C4-2B (cell line): ENCODE measurements around the gene EXOC7.

Experiments
- CTCF ChIP-seq: fragments of 450-650 bp; conservative IDR thresholded peaks from 2 replicates; pipeline ENCODE4 v1.5.1; 2017; ENCODE audit warnings: mild to moderate bottlenecking
- ZFX ChIP-seq: fragments of 450-650 bp; IDR thresholded peaks from 2 replicates; pipeline ENCODE4 v1.6.1; 2017

- TF ChIP-seq CTCF (no peak), ZFX (peak; percentile 64; the same call in 1 of the 2 replicates)
Observed at GRCh38 chr17:76103274-76104139, at the start of gene EXOC7.
